Trophoblast cell (in vitro differentiated cells and primary cell): Measurements from ENCODE around the gene CDCA3.

Experiments
- DNase-seq, 2 donors: peaks; one replicate each; pipeline ENCODE4 v3.0.0-alpha.2; 2016
- H2AFZ ChIP-seq: 2 replicates; pipeline ENCODE4 v1.6.1; 2013; ENCODE audit warnings: low read length, moderate library complexity, mild to moderate bottlenecking; ENCODE audit not compliant: insufficient read depth, poor library complexity
- H2AK5ac ChIP-seq: 2 replicates; pipeline ENCODE4 v1.6.1; 2013; ENCODE audit warnings: mild to moderate bottlenecking, low read length
- H2BK120ac ChIP-seq: 2 replicates; pipeline ENCODE4 v1.6.1; 2013; ENCODE audit warnings: low read length, mild to moderate bottlenecking, moderate library complexity; ENCODE audit not compliant: insufficient read depth, poor library complexity
- H2BK12ac ChIP-seq: 2 replicates; pipeline ENCODE4 v1.6.1; 2013; ENCODE audit warnings: mild to moderate bottlenecking, low read length, moderate library complexity
- H2BK5ac ChIP-seq: 2 replicates; pipeline ENCODE4 v1.6.1; 2013; ENCODE audit warnings: low read length, low read depth, moderate library complexity, mild to moderate bottlenecking; ENCODE audit not compliant: poor library complexity
- H3K14ac ChIP-seq: 2 replicates; pipeline ENCODE4 v1.6.1; 2013; ENCODE audit warnings: mild to moderate bottlenecking, low read length
- H3K18ac ChIP-seq: 2 replicates; pipeline ENCODE4 v1.6.1; 2013; ENCODE audit warnings: mild to moderate bottlenecking, low read length
- H3K23ac ChIP-seq: 2 replicates; pipeline ENCODE4 v1.6.1; 2013; ENCODE audit warnings: low read length
- H3K27ac ChIP-seq: 2 replicates; pipeline ENCODE4 v1.5.1; 2013; ENCODE audit warnings: low read depth, mild to moderate bottlenecking, inconsistent platforms, low read length, moderate library complexity
- H3K27me3 ChIP-seq: 2 replicates; pipeline ENCODE4 v1.6.1; 2013; ENCODE audit warnings: inconsistent platforms, mild to moderate bottlenecking, low read length, moderate library complexity; ENCODE audit not compliant: insufficient read depth
- H3K36me3 ChIP-seq, 2 experiments: 1 replicate in 1 of 2; 2 replicates in 1 of 2; pipeline ENCODE4 v1.6.1; 2013; ENCODE audit warnings: low read length in 2 of 2, mild to moderate bottlenecking in 2 of 2, moderate library complexity in 1 of 2; ENCODE audit not compliant: insufficient read depth in 2 of 2, control insufficient read depth in 1 of 2
- H3K4ac ChIP-seq: 2 replicates; pipeline ENCODE4 v1.6.1; 2013; ENCODE audit warnings: low read depth, mild to moderate bottlenecking, low read length, moderate library complexity
- H3K4me1 ChIP-seq, 2 experiments: 1 replicate in 1 of 2; 2 replicates in 1 of 2; pipeline ENCODE4 v1.6.1; 2013; ENCODE audit warnings: low read length in 2 of 2, mild to moderate bottlenecking in 2 of 2, moderate library complexity in 1 of 2; ENCODE audit not compliant: insufficient read depth in 2 of 2, control insufficient read depth in 1 of 2
- H3K4me2 ChIP-seq: 2 replicates; pipeline ENCODE4 v1.6.1; 2013; ENCODE audit warnings: inconsistent platforms, mild to moderate bottlenecking, low read length, moderate library complexity
- H3K4me3 ChIP-seq: 2 replicates; pipeline ENCODE4 v1.5.1; 2013; ENCODE audit warnings: mild to moderate bottlenecking, low read depth, low read length, inconsistent platforms
- H3K79me1 ChIP-seq: one replicate; pipeline ENCODE4 v1.6.1; 2013; ENCODE audit warnings: low read length
- H3K79me2 ChIP-seq: 2 replicates; pipeline ENCODE4 v1.6.1; 2013; ENCODE audit warnings: low read length, mild to moderate bottlenecking; ENCODE audit not compliant: control insufficient read depth, insufficient read depth, poor library complexity
- H3K9ac ChIP-seq: 2 replicates; pipeline ENCODE4 v1.6.1; 2013; ENCODE audit warnings: mild to moderate bottlenecking, low read length
- H3K9me3 ChIP-seq: 2 replicates; pipeline ENCODE4 v1.6.1; 2013; ENCODE audit warnings: low read depth, mild to moderate bottlenecking, control low read depth, inconsistent platforms, low read length; ENCODE audit not compliant: insufficient read depth
- H4K12ac ChIP-seq: 2 replicates; pipeline ENCODE4 v1.6.1; 2013; ENCODE audit warnings: low read depth, mild to moderate bottlenecking, low read length, moderate library complexity
- H4K8ac ChIP-seq: 2 replicates; pipeline ENCODE4 v1.6.1; 2013; ENCODE audit warnings: low read depth, mild to moderate bottlenecking, low read length, moderate library complexity
- H4K91ac ChIP-seq: one replicate; pipeline ENCODE4 v1.6.1; 2013; ENCODE audit warnings: low read depth, mild to moderate bottlenecking, low read length, moderate library complexity
- WGBS: extraction: QIAGEN DNeasy Blood & Tissue Kit; methylation state at CpG from one replicate; pipeline ENCODE4 v1.1.7; 2013; ENCODE audit warnings: missing lambda C conversion rate; ENCODE audit not compliant: insufficient read length, insufficient coverage; ENCODE audit errors: extremely low coverage; 5-methylcytosine and 5-hydroxymethylcytosine counted together

Gene CDCA3

DNA sequence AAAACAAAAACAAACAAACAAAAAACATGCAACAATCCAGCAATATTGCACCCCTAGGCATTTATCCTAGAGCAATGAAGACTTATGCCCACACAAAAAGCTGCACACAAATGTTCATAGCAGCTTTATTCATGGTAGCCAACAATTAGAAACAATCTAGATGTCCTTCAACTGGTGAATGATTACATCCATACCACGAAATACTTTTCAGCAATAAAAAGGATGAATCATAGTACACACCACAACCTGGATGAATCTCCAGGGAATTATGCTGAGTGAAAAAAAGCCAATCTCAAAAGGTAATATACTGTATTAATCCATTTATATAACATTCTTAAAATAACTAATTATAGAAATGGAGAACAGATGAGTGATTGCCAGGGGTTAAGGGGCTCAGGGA lies 43.9 kb downstream of the CDCA3 start:
- Histone ChIP-seq H3K9me3 (no peaks in the 10 kb centered on the region), H3K79me1 (no peaks in the 10 kb centered on the region), H2AFZ (no peak overlapping the region), H2BK5ac (no peak overlapping the region), H4K91ac (no peak overlapping the region), H3K4me1 (no peaks in the 10 kb centered on the region), H3K14ac (no peak overlapping the region), H3K27me3 (no peaks in the 10 kb centered on the region), H3K36me3 (no peaks in the 10 kb centered on the region), H3K4me3 (no peak overlapping the region), H3K4me2 (no peak overlapping the region), H2AK5ac (no peak overlapping the region), H3K4ac (no peak overlapping the region), H4K12ac (no peak overlapping the region), H3K27ac (no peak overlapping the region), H2BK120ac (no peak overlapping the region), H3K9ac (no peak overlapping the region), H3K79me2 (no peaks in the 10 kb centered on the region), H4K8ac (no peak overlapping the region), H2BK12ac (no peak overlapping the region), H3K18ac (no peak overlapping the region), H3K23ac (no peak overlapping the region)
- WGBS = no CpG with 5 or more reads among the region's 1 CpG
- no peak for DNase-seq

GRCh38 chr12:6799147-6799546 lies 51.9 kb downstream of the CDCA3 start:
- WGBS = no CpG with 5 or more reads among the region's 5 CpGs
- no peak overlapping the region for H4K12ac ChIP-seq
- no peaks in the 10 kb centered on the region for H3K79me2 ChIP-seq

More at GRCh38 chr12:6799147-6799546, 51.9 kb downstream of the CDCA3 start:
- H3K9me3 ChIP-seq = no peaks in the 10 kb centered on the region
- H3K4me1 ChIP-seq = no peaks in the 10 kb centered on the region
- no peak overlapping the region for H3K27ac ChIP-seq
- no peaks in the 10 kb centered on the region for H3K79me1 ChIP-seq
- H2AK5ac ChIP-seq = no peak overlapping the region
- no peak overlapping the region for H2BK120ac ChIP-seq
- no peak overlapping the region for H2BK5ac ChIP-seq
- H3K14ac ChIP-seq = no peak overlapping the region
- no peaks in the 10 kb centered on the region for H3K27me3 ChIP-seq
- H3K4me3 ChIP-seq = no peak overlapping the region
- no peak overlapping the region for H4K91ac ChIP-seq
- H2AFZ ChIP-seq = no peak overlapping the region
- no peak overlapping the region for H4K8ac ChIP-seq
- H3K4ac ChIP-seq = no peak overlapping the region
- H2BK12ac ChIP-seq = no peak overlapping the region
- H3K9ac ChIP-seq = no peak overlapping the region
- H3K4me2 ChIP-seq = no peak overlapping the region
- no peaks in the 10 kb centered on the region for H3K36me3 ChIP-seq
- no peak overlapping the region for H3K23ac ChIP-seq
- no peak for DNase-seq
- no peak overlapping the region for H3K18ac ChIP-seq
